Neural cell (in vitro differentiated cells): ENCODE measurements around the gene TNFRSF8. TPM values are rescaled to one million over a fixed set of nuclear protein-coding genes. Genes with fewer than 3 reads are reported as not detected.

Source experiments
- H2AFZ ChIP-seq: fragments of 200-600, 300-800 bp; sonication (generic), shearing (Covaris generic); 2 replicates; pipeline ENCODE4 v1.6.0; 2014; ENCODE audit warnings: low read depth, mild to moderate bottlenecking, antibody characterized with exemption, low read length, moderate library complexity
- H3F3A ChIP-seq: fragments of 200-600 bp; shearing (Covaris generic); 2 replicates; pipeline ENCODE4 v1.6.1; 2016; ENCODE audit warnings: mild to moderate bottlenecking, moderate library complexity, mixed read lengths, antibody characterized with exemption, low read length; ENCODE audit not compliant: insufficient read depth, poor library complexity, severe bottlenecking
- H3K27ac ChIP-seq: fragments of 200-600, 300-800 bp; sonication (generic), shearing (Covaris generic); 2 replicates; pipeline ENCODE4 v1.5.1; 2014; ENCODE audit warnings: mild to moderate bottlenecking, low read length, moderate library complexity
- H3K27me3 ChIP-seq: fragments of 300-800, 200-600 bp; sonication (generic), shearing (Covaris generic); 2 replicates; pipeline ENCODE4 v1.6.0; 2014; ENCODE audit warnings: mild to moderate bottlenecking, low read depth, low read length, moderate library complexity; ENCODE audit not compliant: insufficient read depth
- H3K36me3 ChIP-seq: fragments of 300-800, 200-600 bp; sonication (generic), shearing (Covaris generic); 2 replicates; pipeline ENCODE4 v1.5.1; 2014; ENCODE audit warnings: mild to moderate bottlenecking, antibody characterized with exemption, low read length, moderate library complexity; ENCODE audit not compliant: insufficient read depth
- H3K4me2 ChIP-seq: fragments of 300-800, 200-600 bp; sonication (generic), shearing (Covaris generic); 2 replicates; pipeline ENCODE4 v1.6.0; 2014; ENCODE audit warnings: mild to moderate bottlenecking, low read length
- H3K4me3 ChIP-seq: fragments of 300-800, 200-600 bp; sonication (generic), shearing (Covaris generic); 2 replicates; pipeline ENCODE4 v1.5.1; 2014; ENCODE audit warnings: mild to moderate bottlenecking, low read length, moderate library complexity
- H3K79me2 ChIP-seq: fragments of 200-600 bp; shearing (Covaris generic); replicated peaks from 2 replicates; pipeline ENCODE4 v1.6.0; 2014; ENCODE audit warnings: mild to moderate bottlenecking, low read length, moderate library complexity; ENCODE audit not compliant: insufficient read depth
- H3K9ac ChIP-seq: fragments of 300-800, 200-600 bp; sonication (generic), shearing (Covaris generic); 2 replicates; pipeline ENCODE4 v1.6.1; 2016; ENCODE audit warnings: mild to moderate bottlenecking, low read length, mixed read lengths
- H3K9me2 ChIP-seq: fragments of 200-600 bp; shearing (Covaris generic); 2 replicates; pipeline ENCODE4 v1.6.1; 2016; ENCODE audit warnings: mild to moderate bottlenecking, low read length, mixed read lengths; ENCODE audit not compliant: insufficient read depth
- H3K9me3 ChIP-seq: fragments of 200-600, 300-800 bp; sonication (generic), shearing (Covaris generic); 2 replicates; pipeline ENCODE4 v1.6.1; 2016; ENCODE audit warnings: mild to moderate bottlenecking, mixed run types, low read length, moderate library complexity, mixed read lengths
- H4K20me1 ChIP-seq: fragments of 200-600 bp; shearing (Covaris generic); 2 replicates; pipeline ENCODE4 v1.6.1; 2016; ENCODE audit warnings: mild to moderate bottlenecking, mixed run types; ENCODE audit not compliant: insufficient read depth
- EP300 ChIP-seq: fragments of 450-650 bp; conservative IDR thresholded peaks from 2 replicates; pipeline ENCODE4 v1.6.1; 2014; ENCODE audit warnings: antibody characterized with exemption, mild to moderate bottlenecking, moderate library complexity; ENCODE audit not compliant: poor library complexity, severe bottlenecking
- EZH2 ChIP-seq: fragments of 200-600, 300-800 bp; shearing (Covaris generic), sonication (generic); IDR thresholded peaks from 2 replicates; pipeline ENCODE4 v1.6.1; 2014; ENCODE audit warnings: antibody characterized with exemption, low read length, borderline replicate concordance, mild to moderate bottlenecking; ENCODE audit not compliant: insufficient read depth, poor library complexity, severe bottlenecking
- MXI1 ChIP-seq: fragments of 450-650 bp; conservative IDR thresholded peaks from 2 replicates; pipeline ENCODE4 v1.6.1; 2014; ENCODE audit warnings: antibody characterized with exemption, mild to moderate bottlenecking; ENCODE audit not compliant: poor library complexity, severe bottlenecking
- POLR2AphosphoS5 ChIP-seq: IDR thresholded peaks from 2 replicates; pipeline ENCODE4 v1.6.1; 2012
- RAD21 ChIP-seq: fragments of 450-650 bp; conservative IDR thresholded peaks from 2 replicates; pipeline ENCODE4 v1.6.1; 2014; ENCODE audit warnings: antibody characterized with exemption, mild to moderate bottlenecking, moderate library complexity
- SMC3 ChIP-seq: fragments of 450-650 bp; conservative IDR thresholded peaks from 2 replicates; pipeline ENCODE4 v1.6.1; 2014; ENCODE audit warnings: antibody characterized with exemption, mild to moderate bottlenecking, moderate library complexity; ENCODE audit not compliant: poor library complexity
- TAF1 ChIP-seq: IDR thresholded peaks from 2 replicates; pipeline ENCODE4 v1.6.1; 2012; ENCODE audit warnings: low read depth
- polyA plus RNA-seq: library from polyadenylated mRNA; depleted of rRNA; stranded (reverse); fragments of >200 nt; gene quantifications from 2 replicates; pipeline ENCODE4 v1.2.3, GENCODE V29; 2014
- TF ChIP-seq, protein P1 (sequence below): fragments of 450-650 bp; IDR thresholded peaks from 2 replicates; pipeline ENCODE4 v1.5.1; 2014; ENCODE audit warnings: antibody characterized with exemption, mild to moderate bottlenecking, moderate library complexity; ENCODE audit not compliant: poor library complexity, severe bottlenecking
- TF ChIP-seq, protein P2 (sequence below): IDR thresholded peaks from 2 replicates; pipeline ENCODE4 v1.6.1; 2012; ENCODE audit warnings: borderline replicate concordance

The TNFRSF8 gene
- polyA plus RNA-seq, 1 donor from 2014 or later: not detected

DNA sequence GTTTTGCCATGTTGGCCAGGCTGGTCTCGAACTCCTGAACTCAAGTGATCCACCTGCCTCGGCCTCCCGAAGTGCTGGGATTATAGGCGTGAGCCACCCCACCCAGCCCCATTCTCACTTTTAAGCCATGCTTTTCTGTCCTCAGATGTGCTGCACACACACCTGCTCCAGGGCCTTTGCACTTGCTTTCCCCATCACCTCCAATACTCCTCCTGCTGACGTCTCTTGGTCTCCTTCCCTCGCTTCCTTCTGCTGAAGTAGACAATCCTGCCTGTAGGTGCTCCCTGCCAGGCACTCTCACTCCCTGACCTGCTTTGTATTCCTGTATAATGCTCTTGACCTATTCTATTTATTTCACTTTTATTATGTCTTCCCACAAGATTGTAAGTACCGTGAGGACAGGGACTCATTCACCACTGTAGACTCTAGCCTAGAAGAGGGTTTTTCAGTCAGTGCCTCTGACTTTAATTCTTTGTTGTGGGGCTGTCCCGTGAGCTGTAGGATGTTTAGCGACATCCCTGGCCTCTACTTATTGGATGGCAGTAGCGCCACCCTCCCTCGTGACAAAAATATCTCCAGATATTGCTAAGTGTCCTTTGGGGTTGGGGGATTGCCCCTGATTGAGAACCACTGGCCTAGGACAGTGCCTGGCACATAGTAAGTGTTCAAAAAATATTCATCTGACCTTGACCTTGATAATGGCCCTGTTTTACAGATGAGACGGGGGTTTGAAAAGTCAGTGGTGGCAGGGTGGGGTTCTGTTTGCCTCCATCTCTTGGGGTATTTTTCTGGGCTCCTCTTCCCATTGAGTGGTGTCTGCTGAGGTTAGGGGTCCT, 108.3 kb downstream of the TNFRSF8 start:
- TF ChIP-seq EZH2: no peak
- TF ChIP-seq RAD21: no peak
- TF ChIP-seq, protein P1, sequence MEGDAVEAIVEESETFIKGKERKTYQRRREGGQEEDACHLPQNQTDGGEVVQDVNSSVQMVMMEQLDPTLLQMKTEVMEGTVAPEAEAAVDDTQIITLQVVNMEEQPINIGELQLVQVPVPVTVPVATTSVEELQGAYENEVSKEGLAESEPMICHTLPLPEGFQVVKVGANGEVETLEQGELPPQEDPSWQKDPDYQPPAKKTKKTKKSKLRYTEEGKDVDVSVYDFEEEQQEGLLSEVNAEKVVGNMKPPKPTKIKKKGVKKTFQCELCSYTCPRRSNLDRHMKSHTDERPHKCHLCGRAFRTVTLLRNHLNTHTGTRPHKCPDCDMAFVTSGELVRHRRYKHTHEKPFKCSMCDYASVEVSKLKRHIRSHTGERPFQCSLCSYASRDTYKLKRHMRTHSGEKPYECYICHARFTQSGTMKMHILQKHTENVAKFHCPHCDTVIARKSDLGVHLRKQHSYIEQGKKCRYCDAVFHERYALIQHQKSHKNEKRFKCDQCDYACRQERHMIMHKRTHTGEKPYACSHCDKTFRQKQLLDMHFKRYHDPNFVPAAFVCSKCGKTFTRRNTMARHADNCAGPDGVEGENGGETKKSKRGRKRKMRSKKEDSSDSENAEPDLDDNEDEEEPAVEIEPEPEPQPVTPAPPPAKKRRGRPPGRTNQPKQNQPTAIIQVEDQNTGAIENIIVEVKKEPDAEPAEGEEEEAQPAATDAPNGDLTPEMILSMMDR: no peak
- TF ChIP-seq, protein P2, sequence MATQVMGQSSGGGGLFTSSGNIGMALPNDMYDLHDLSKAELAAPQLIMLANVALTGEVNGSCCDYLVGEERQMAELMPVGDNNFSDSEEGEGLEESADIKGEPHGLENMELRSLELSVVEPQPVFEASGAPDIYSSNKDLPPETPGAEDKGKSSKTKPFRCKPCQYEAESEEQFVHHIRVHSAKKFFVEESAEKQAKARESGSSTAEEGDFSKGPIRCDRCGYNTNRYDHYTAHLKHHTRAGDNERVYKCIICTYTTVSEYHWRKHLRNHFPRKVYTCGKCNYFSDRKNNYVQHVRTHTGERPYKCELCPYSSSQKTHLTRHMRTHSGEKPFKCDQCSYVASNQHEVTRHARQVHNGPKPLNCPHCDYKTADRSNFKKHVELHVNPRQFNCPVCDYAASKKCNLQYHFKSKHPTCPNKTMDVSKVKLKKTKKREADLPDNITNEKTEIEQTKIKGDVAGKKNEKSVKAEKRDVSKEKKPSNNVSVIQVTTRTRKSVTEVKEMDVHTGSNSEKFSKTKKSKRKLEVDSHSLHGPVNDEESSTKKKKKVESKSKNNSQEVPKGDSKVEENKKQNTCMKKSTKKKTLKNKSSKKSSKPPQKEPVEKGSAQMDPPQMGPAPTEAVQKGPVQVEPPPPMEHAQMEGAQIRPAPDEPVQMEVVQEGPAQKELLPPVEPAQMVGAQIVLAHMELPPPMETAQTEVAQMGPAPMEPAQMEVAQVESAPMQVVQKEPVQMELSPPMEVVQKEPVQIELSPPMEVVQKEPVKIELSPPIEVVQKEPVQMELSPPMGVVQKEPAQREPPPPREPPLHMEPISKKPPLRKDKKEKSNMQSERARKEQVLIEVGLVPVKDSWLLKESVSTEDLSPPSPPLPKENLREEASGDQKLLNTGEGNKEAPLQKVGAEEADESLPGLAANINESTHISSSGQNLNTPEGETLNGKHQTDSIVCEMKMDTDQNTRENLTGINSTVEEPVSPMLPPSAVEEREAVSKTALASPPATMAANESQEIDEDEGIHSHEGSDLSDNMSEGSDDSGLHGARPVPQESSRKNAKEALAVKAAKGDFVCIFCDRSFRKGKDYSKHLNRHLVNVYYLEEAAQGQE: no peak
- no peak for TF ChIP-seq TAF1
- no peak for TF ChIP-seq POLR2AphosphoS5
- no peak for TF ChIP-seq SMC3
- TF ChIP-seq MXI1: no peak
- TF ChIP-seq EP300: no peak
- Histone ChIP-seq H2AFZ (no peak overlapping the region), H3K4me3 (no peak overlapping the region), H3K9me2 (no peaks in the 10 kb centered on the region), H3K4me2 (no peak overlapping the region), H3K27me3 (peaks cover 12% of the 10 kb centered on the region), H4K20me1 (no peaks in the 10 kb centered on the region), H3K36me3 (no peaks in the 10 kb centered on the region), H3K27ac (no peak overlapping the region), H3K79me2 (no peaks in the 10 kb centered on the region), H3F3A (no peaks in the 10 kb centered on the region), H3K9ac (no peak overlapping the region), H3K9me3 (no peaks in the 10 kb centered on the region)

DNA sequence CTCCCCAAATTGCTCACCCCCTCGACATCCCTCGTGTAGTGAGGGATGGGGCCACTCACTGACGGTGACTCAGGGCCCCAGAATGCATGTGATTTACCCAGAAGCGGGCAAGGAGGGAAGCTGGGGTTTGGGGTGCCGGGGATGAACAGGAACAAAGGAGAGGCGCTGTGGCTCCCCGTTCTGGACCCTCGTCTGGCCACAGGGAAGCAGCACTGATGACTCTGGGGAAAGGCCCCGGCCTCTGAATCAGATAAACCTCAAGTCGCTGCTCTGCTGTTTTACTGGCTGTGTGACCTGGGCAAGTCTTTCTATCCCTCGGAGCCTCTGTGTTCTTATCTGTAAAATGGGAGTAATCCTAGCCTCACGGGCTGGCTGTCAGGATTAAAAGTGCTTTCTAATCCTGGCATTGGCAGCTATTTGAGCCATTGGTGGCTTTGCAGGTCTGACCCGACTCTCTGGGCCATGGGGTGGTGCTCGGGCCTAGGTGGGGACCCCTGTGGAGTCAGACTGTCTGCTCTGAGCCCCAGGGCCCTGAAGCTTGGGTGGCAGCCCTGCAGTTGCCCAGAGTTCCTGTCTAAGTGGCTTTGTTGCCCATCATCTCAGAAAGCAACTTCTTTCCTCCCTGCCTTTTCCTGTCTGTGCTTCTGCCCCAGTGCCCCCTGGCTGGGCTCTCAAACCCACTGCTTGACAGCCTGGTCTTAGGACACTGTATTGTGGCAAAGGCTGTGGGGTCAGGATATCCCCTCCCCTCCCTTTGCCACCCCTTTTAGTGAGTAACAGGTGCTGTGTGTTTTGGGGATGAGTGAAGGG, 109.1 kb downstream of the TNFRSF8 start:
- H3K79me2 ChIP-seq: no peaks in the 10 kb centered on the region
- H3F3A ChIP-seq: no peaks in the 10 kb centered on the region
- H3K9me2 ChIP-seq: no peaks in the 10 kb centered on the region
- no peak overlapping the region for H2AFZ ChIP-seq
- no peak overlapping the region for H3K4me3 ChIP-seq
- H3K9ac ChIP-seq: no peak overlapping the region
- H3K27ac ChIP-seq: no peak overlapping the region
- H3K36me3 ChIP-seq: no peaks in the 10 kb centered on the region
- H3K4me2 ChIP-seq: no peak overlapping the region
- TF ChIP-seq EZH2 (no peak), MXI1 (no peak), EP300 (no peak), RAD21 (no peak), TAF1 (no peak), SMC3 (no peak), POLR2AphosphoS5 (no peak)
- TF ChIP-seq, protein P1: no peak
- TF ChIP-seq, protein P2: no peak
- no peaks in the 10 kb centered on the region for H4K20me1 ChIP-seq
- H3K9me3 ChIP-seq: no peaks in the 10 kb centered on the region
- H3K27me3 ChIP-seq: peaks cover 6% of the 10 kb centered on the region
